H1 (cell line): ENCODE data around the gene C19orf25. TPM values are rescaled to one million over a fixed set of nuclear protein-coding genes. Genes with fewer than 3 reads are reported as not detected.

ENCODE experiments used
- CTCF ChIA-PET: fragments of 300-600 bp; sonication (Branson Sonifier 250); formaldehyde crosslinking; loops from one replicate; lab custom pipeline; 2021; ENCODE audit not compliant: partially characterized antibody; lab: Charles Lee
- POLR2A ChIA-PET: fragments of 300-600 bp; sonication (Branson Sonifier 250); formaldehyde crosslinking; loops from one replicate; lab custom pipeline; 2021; ENCODE audit warnings: inconsistent platforms; ENCODE audit not compliant: partially characterized antibody; lab: Charles Lee
- DNase-seq, 2 experiments: peaks; one replicate each; pipeline versions ENCODE4 v3.0.0 to v3.0.0-alpha.2; 2010 to 2022; ENCODE audit warnings: low spot score in 2 of 2, low read depth in 1 of 2, mixed read lengths in 1 of 2
- FAIRE-seq: peaks from 2 replicates; lab custom pipeline; 2011; peaks lifted over from hg19 to GRCh38; lab: Jason Lieb, UNC
- H2AFZ ChIP-seq: 2 replicates; pipeline ENCODE4 v1.8.1; 2012; ENCODE audit warnings: low read length, inconsistent platforms
- H2AK5ac ChIP-seq: 2 replicates; pipeline ENCODE4 v1.6.1; 2013; ENCODE audit warnings: low read depth, low read length
- H2BK120ac ChIP-seq: replicated peaks from 2 replicates; pipeline ENCODE3; 2013; ENCODE audit warnings: low read depth, low read length, inconsistent platforms
- H2BK12ac ChIP-seq: 2 replicates; pipeline ENCODE4 v1.6.1; 2013; ENCODE audit warnings: low read depth, low read length
- H2BK15ac ChIP-seq: 2 replicates; pipeline ENCODE4 v1.6.1; 2013; ENCODE audit warnings: low read length
- H2BK20ac ChIP-seq: 2 replicates; pipeline ENCODE4 v1.6.1; 2013; ENCODE audit warnings: low read length
- H2BK5ac ChIP-seq: 2 replicates; pipeline ENCODE4 v1.6.1; 2013; ENCODE audit warnings: low read depth, low read length
- H3K14ac ChIP-seq: 2 replicates; pipeline ENCODE4 v1.6.1; 2013; ENCODE audit warnings: inconsistent platforms; ENCODE audit not compliant: insufficient read length
- H3K18ac ChIP-seq: 2 replicates; pipeline ENCODE4 v1.6.1; 2013; ENCODE audit warnings: low read length; ENCODE audit errors: extremely low read depth
- H3K23ac ChIP-seq: 2 replicates; pipeline ENCODE4 v1.6.1; 2013; ENCODE audit warnings: inconsistent platforms; ENCODE audit not compliant: insufficient read length
- H3K23me2 ChIP-seq: 2 replicates; pipeline ENCODE4 v1.6.1; 2013; ENCODE audit warnings: low read depth, low read length
- H3K27ac ChIP-seq: 2 replicates; pipeline ENCODE4 v1.6.1; 2011; ENCODE audit warnings: low read depth, low read length, inconsistent platforms
- H3K27me3 ChIP-seq, 4 experiments: replicated peaks in 1 of 4; 1 replicate in 1 of 4; 2 replicates in 3 of 4; pipeline versions ENCODE4 v1.6.1 to v1.8.1; 2011 to 2013; ENCODE audit warnings: low read length in 3 of 4, mild to moderate bottlenecking in 3 of 4, inconsistent platforms in 2 of 4, mixed read lengths in 2 of 4, moderate library complexity in 1 of 4; ENCODE audit not compliant: control insufficient read depth in 3 of 4, insufficient read depth in 3 of 4; ENCODE audit errors: extremely low read depth in 1 of 4
- H3K36me3 ChIP-seq, 4 experiments: 2 replicates each; pipeline versions ENCODE4 v1.6.1 to v1.8.1; 2011 to 2013; ENCODE audit warnings: mild to moderate bottlenecking in 4 of 4, low read length in 3 of 4, moderate library complexity in 2 of 4, control low read depth in 1 of 4, inconsistent platforms in 1 of 4; ENCODE audit not compliant: insufficient read depth in 4 of 4, control insufficient read depth in 2 of 4
- H3K4ac ChIP-seq: replicated peaks from 2 replicates; pipeline ENCODE3; 2013; ENCODE audit warnings: low read length, low read depth, mixed read lengths, inconsistent platforms; ENCODE audit not compliant: insufficient read length
- H3K4me1 ChIP-seq, 4 experiments: replicated peaks in 1 of 4; 1 replicate in 1 of 4; 2 replicates in 3 of 4; pipeline versions ENCODE4 v1.6.1 to v1.8.1; 2011 to 2013; ENCODE audit warnings: low read length in 3 of 4, inconsistent platforms in 2 of 4, mixed read lengths in 1 of 4; ENCODE audit not compliant: insufficient read depth in 4 of 4, control insufficient read depth in 3 of 4
- H3K4me2 ChIP-seq, 2 experiments: 2 replicates each; pipeline versions ENCODE4 v1.6.1 to v1.8.1; 2011 to 2013; ENCODE audit warnings: low read depth in 2 of 2, low read length in 2 of 2, control low read depth in 1 of 2, inconsistent platforms in 1 of 2, mild to moderate bottlenecking in 1 of 2; ENCODE audit not compliant: insufficient read depth in 1 of 2
- H3K4me3 ChIP-seq, 4 experiments: fragments of 200-600, 300-600 bp in 1 of 4; sonication (generic), shearing (Covaris generic), sonication (Bioruptor Twin) in 1 of 4; 2 replicates each; pipeline versions ENCODE4 v1.5.1 to v1.8.1; 2011 to 2016; ENCODE audit warnings: low read length in 4 of 4, low read depth in 3 of 4, control low read depth in 2 of 4, inconsistent platforms in 2 of 4, mild to moderate bottlenecking in 2 of 4, mixed read lengths in 1 of 4, moderate library complexity in 1 of 4; ENCODE audit not compliant: insufficient read depth in 2 of 4; ENCODE audit errors: extremely low read depth in 1 of 4
- H3K56ac ChIP-seq: replicated peaks from 2 replicates; pipeline ENCODE3; 2013; ENCODE audit warnings: low read depth, mild to moderate bottlenecking, mixed read lengths, low read length, inconsistent platforms; ENCODE audit not compliant: insufficient read length
- H3K79me1 ChIP-seq: 2 replicates; pipeline ENCODE4 v1.6.1; 2013; ENCODE audit warnings: low read depth, low read length, control low read depth
- H3K79me2 ChIP-seq, 2 experiments: 2 replicates each; pipeline versions ENCODE4 v1.6.1 to v1.8.1; 2012 to 2013; ENCODE audit warnings: low read length in 2 of 2, mild to moderate bottlenecking in 2 of 2, inconsistent platforms in 1 of 2; ENCODE audit not compliant: insufficient read depth in 2 of 2, control insufficient read depth in 1 of 2
- H3K9ac ChIP-seq, 4 experiments: replicated peaks in 1 of 4; 1 replicate in 1 of 4; 2 replicates in 3 of 4; pipeline versions ENCODE4 v1.6.1 to v1.8.1; 2011 to 2013; ENCODE audit warnings: low read depth in 3 of 4, low read length in 3 of 4, control low read depth in 2 of 4, mild to moderate bottlenecking in 2 of 4, moderate library complexity in 2 of 4, inconsistent platforms in 1 of 4; ENCODE audit errors: extremely low read depth in 1 of 4
- H3K9me3 ChIP-seq, 2 experiments: 2 replicates each; pipeline versions ENCODE4 v1.6.1 to v1.8.1; 2012 to 2013; ENCODE audit warnings: mild to moderate bottlenecking in 2 of 2, moderate library complexity in 2 of 2, control low read depth in 1 of 2, inconsistent platforms in 1 of 2, low read depth in 1 of 2, low read length in 1 of 2, mixed read lengths in 1 of 2; ENCODE audit not compliant: insufficient read depth in 2 of 2
- H4K20me1 ChIP-seq, 2 experiments: replicated peaks in 1 of 2; 2 replicates each; pipeline versions ENCODE3 to v1.8.1; 2011 to 2013; ENCODE audit warnings: inconsistent platforms in 2 of 2, low read length in 2 of 2, mild to moderate bottlenecking in 1 of 2; ENCODE audit not compliant: insufficient read depth in 2 of 2, control insufficient read depth in 1 of 2
- H4K5ac ChIP-seq: 2 replicates; pipeline ENCODE4 v1.6.1; 2013; ENCODE audit warnings: low read length, low read depth, mixed read lengths, inconsistent platforms; ENCODE audit not compliant: insufficient read length
- H4K8ac ChIP-seq: 2 replicates; pipeline ENCODE4 v1.8.0; 2013; ENCODE audit warnings: mild to moderate bottlenecking, moderate library complexity, low read length, inconsistent platforms; ENCODE audit not compliant: insufficient read depth; ENCODE audit errors: extremely low read depth
- H4K91ac ChIP-seq: replicated peaks from 2 replicates; pipeline ENCODE3; 2013; ENCODE audit warnings: low read length, mixed read lengths, inconsistent platforms; ENCODE audit not compliant: insufficient read length
- CHD2 ChIP-seq: IDR thresholded peaks from 2 replicates; pipeline ENCODE4 v1.6.1; 2012; ENCODE audit warnings: low read length, improper control_type of control experiment
- GTF2F1 ChIP-seq: IDR thresholded peaks from 2 replicates; pipeline ENCODE4 v1.6.1; 2012; ENCODE audit warnings: low read depth, low read length, improper control_type of control experiment, borderline replicate concordance
- HDAC6 ChIP-seq: IDR thresholded peaks from one replicate; pipeline ENCODE4 v1.7.1; 2012; ENCODE audit warnings: low read depth, mild to moderate bottlenecking, inconsistent platforms, low read length, moderate library complexity
- JUN ChIP-seq: IDR thresholded peaks from 2 replicates; pipeline ENCODE4 v1.6.1; 2011; ENCODE audit warnings: low read depth, mild to moderate bottlenecking, improper control_type of control experiment, low read length
- ZNF274 ChIP-seq: IDR thresholded peaks from 2 replicates; pipeline ENCODE4 v1.7.0; 2012; ENCODE audit warnings: low read length, borderline replicate concordance; ENCODE audit errors: extremely low read depth
- WGBS, 2 experiments: shearing (Covaris generic) in 1 of 2; methylation state at CpG; one replicate each; pipeline versions ENCODE4 v1.1.6 to v1.1.7; 2013 to 2015; ENCODE audit warnings: low lambda C conversion rate in 2 of 2, mixed read lengths in 2 of 2, inconsistent platforms in 1 of 2, low coverage in 1 of 2, missing lambda C conversion rate in 1 of 2; ENCODE audit not compliant: insufficient replicate concordance in 2 of 2, insufficient coverage in 1 of 2, insufficient read length in 1 of 2; ENCODE audit errors: extremely low coverage in 1 of 2, missing lambda C conversion rate in 1 of 2; 5-methylcytosine and 5-hydroxymethylcytosine counted together
- polyA plus RNA-seq, 7 experiments: library from polyadenylated mRNA; depleted of rRNA in 3 of 7; stranded (reverse) in 5 of 7; unstranded in 2 of 7; fragments of >200 nt in 5 of 7; fragments of 200-250 nt in 2 of 7; gene quantifications; 1 replicate in 5 of 7; 2 replicates in 1 of 7; 4 replicates in 1 of 7; pipeline versions ENCODE4 v1.2.1 to v1.2.3, GENCODE V29; 2011 to 2013; ENCODE audit warnings: missing spikeins in 2 of 7, mixed read lengths in 2 of 7
- total RNA-seq: library from RNA; stranded (reverse); fragmentation: NEBNext Ultra II Directional; extraction: Animal tissue kit (Norgen Biotek cat#: 25700); gene quantifications from 2 replicates; pipeline ENCODE4 v1.2.1, GENCODE V29; 2021
- TF ChIP-seq, protein P1 (sequence below): IDR thresholded peaks from 2 replicates; pipeline ENCODE4 v1.6.1; 2012; ENCODE audit warnings: inconsistent platforms
- TF ChIP-seq, protein P2 (sequence below): IDR thresholded peaks from 2 replicates; pipeline ENCODE4 v1.6.1; 2011; ENCODE audit warnings: low read depth, mild to moderate bottlenecking, low read length; ENCODE audit not compliant: insufficient read depth

Gene C19orf25
- total and polyA plus RNA-seq, 2 of the 8 experiments (the other 6 are each of a cell fraction or from before 2014, with no cell fraction given), result 41.3 to 67.4 TPM

DNA sequence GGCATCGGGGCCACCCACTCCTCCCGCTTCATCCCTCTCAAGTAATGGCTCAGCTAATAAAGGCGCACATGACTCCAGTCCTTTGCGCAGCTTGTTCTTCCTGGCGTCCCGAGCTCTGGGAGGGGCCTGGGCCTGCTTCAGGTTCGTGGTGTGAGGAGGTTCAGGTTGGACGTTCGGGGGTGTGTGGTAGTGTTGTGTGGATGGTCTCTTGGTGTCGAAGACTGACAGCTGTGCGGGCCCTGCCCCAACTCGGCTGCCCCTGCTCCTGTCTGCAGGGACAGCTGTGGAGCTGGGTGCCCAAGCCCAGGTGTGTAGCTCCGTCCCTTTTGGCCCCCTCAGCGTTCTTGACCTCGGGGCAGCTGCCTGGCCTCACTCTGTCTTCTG, 38.6 kb downstream of the C19orf25 start:
- Histone ChIP-seq H2AK5ac (no peak overlapping the region), H2BK120ac (no peak overlapping the region), H4K8ac (no peak overlapping the region; the same call in 1 of the 2 replicates), H3K9me3 (no peaks in the 10 kb centered on the region), H3K56ac (no peak overlapping the region), H3K27ac (peak overlapping the region; percentile 8; the same call in 1 of the 2 replicates), H3K18ac (no peak overlapping the region), H3K79me2 (peaks cover 2 to 24% of the 10 kb centered on the region in 2 experiments; a peak in 3 of 4 replicates), H2BK15ac (no peak overlapping the region), H3K14ac (no peak overlapping the region), H2BK20ac (no peak overlapping the region), H2AFZ (no peak overlapping the region), H3K4me1 (peaks cover 0 to 10% (median 4%) of the 10 kb centered on the region in 4 experiments; a peak in 5 of 7 replicates), H2BK12ac (no peak overlapping the region), H3K23me2 (peaks cover 3% of the 10 kb centered on the region; the same call in 1 of the 2 replicates), H4K91ac (no peak overlapping the region), H3K23ac (no peak overlapping the region), H3K4me3 (no peak overlapping the region), H3K4me2 (no peak overlapping the region; a peak in 1 of 4 replicates), H3K36me3 (peaks cover 26 to 39% (median 29%) of the 10 kb centered on the region in 4 experiments), H3K4ac (no peak overlapping the region), H3K79me1 (peaks cover 4% of the 10 kb centered on the region), H3K9ac (0 out of 7 replicates have a peak overlapping the region, but pooled peaks of 1 of the 4 experiments have one; percentile 17), H4K5ac (no peak overlapping the region), H4K20me1 (peaks cover 23 to 26% of the 10 kb centered on the region in 2 experiments), H2BK5ac (peak overlapping the region; percentile 9), H3K27me3 (peaks cover 0 to 3% (median under 1%) of the 10 kb centered on the region in 4 experiments; a peak in 2 of 7 replicates)
- FAIRE-seq (no peak), DNase-seq (no peak)
- ChIA-PET POLR2A (interaction anchor here (0.6 to 7.6 kb wide), 18 partner anchors 9 to 255 kb away, joined by 3 to 109 read pairs (median 3); partner anchors contain the start of genes APC2, CIRBP and TCF3), CTCF (interaction anchor here (0.6 to 5.6 kb wide), 5 partner anchors 15 to 160 kb away, joined by 3 to 54 read pairs (median 3); no protein-coding TSS in a partner anchor)
- TF ChIP-seq ZNF274 (no peak), HDAC6 (no peak), JUN (no peak), CHD2 (no peak), GTF2F1 (no peak)
- TF ChIP-seq, protein P1, sequence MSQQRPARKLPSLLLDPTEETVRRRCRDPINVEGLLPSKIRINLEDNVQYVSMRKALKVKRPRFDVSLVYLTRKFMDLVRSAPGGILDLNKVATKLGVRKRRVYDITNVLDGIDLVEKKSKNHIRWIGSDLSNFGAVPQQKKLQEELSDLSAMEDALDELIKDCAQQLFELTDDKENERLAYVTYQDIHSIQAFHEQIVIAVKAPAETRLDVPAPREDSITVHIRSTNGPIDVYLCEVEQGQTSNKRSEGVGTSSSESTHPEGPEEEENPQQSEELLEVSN, result no peak
- TF ChIP-seq, protein P2, sequence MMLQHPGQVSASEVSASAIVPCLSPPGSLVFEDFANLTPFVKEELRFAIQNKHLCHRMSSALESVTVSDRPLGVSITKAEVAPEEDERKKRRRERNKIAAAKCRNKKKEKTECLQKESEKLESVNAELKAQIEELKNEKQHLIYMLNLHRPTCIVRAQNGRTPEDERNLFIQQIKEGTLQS, result no peak
- 97% methylated on average over 15 of the region's 15 CpGs; no CpG with 5 or more reads in 1 of the 2 experiments for WGBS, 2 experiments
